Uterus (tissue), 4 donors: ENCODE data around the gene ZNF771. TPM values are rescaled to one million over a fixed set of nuclear protein-coding genes. Genes with fewer than 3 reads are reported as not detected.

Source experiments
- DNase-seq, 2 donors: peaks; one replicate each; pipeline ENCODE4 v3.0.0-alpha.2; 2019 to 2020
- H3K27ac ChIP-seq, 2 donors: fragments of 200-600 bp; sonication (generic); 1 replicate in 1 of 2; 2 replicates in 1 of 2; pipeline ENCODE4 v1.5.1; 2016 to 2018
- H3K27me3 ChIP-seq, 2 donors: fragments of 200-600 bp; sonication (generic); one replicate each; pipeline ENCODE4 v1.5.1; 2018 to 2019; ENCODE audit warnings: control low read depth in 1 of 2
- H3K36me3 ChIP-seq, 2 donors: fragments of 200-600 bp; sonication (generic); one replicate each; pipeline ENCODE4 v1.5.1; 2019; ENCODE audit warnings: control low read depth in 1 of 2
- H3K4me1 ChIP-seq, 2 donors: fragments of 200-600 bp; sonication (generic); one replicate each; pipeline ENCODE4 v1.5.1; 2018 to 2019; ENCODE audit warnings: control low read depth in 1 of 2
- H3K4me3 ChIP-seq, 2 donors: fragments of 200-600 bp; sonication (generic); 1 replicate in 1 of 2; 2 replicates in 1 of 2; pipeline ENCODE4 v1.5.1; 2018 to 2019; ENCODE audit warnings: mild to moderate bottlenecking in 1 of 2
- H3K9me3 ChIP-seq, 2 donors: fragments of 200-600 bp; sonication (generic); one replicate each; pipeline ENCODE4 v1.5.1; 2019; ENCODE audit warnings: control low read depth in 1 of 2
- CTCF ChIP-seq, 4 experiments: fragments of 200-600 bp in 2 of 4; fragments of 450-650 bp in 2 of 4; sonication (generic) in 2 of 4; IDR thresholded peaks; one replicate each; pipeline ENCODE4 v1.5.1; 2016 to 2019; ENCODE audit warnings: antibody characterized with exemption in 4 of 4, mild to moderate bottlenecking in 2 of 4, moderate library complexity in 1 of 4
- POLR2A ChIP-seq, 2 donors: fragments of 450-650 bp; IDR thresholded peaks; one replicate each; pipeline ENCODE4 v1.6.1; 2016; ENCODE audit warnings: antibody characterized with exemption in 2 of 2, mild to moderate bottlenecking in 1 of 2, moderate library complexity in 1 of 2
- intact Hi-C: fragments of 100-400 bp; cut with DNase I; formaldehyde crosslinking; loops from one replicate; pipeline ENCODE4 v1.15.1; 2023; ENCODE audit warnings: low total_unique reads
- total RNA-seq, 4 donors: library from RNA; depleted of rRNA in 3 of 4; stranded (reverse); fragments of >200 nt in 3 of 4; gene quantifications; one replicate each; pipeline versions ENCODE4 v1.1.0 to v1.2.4, GENCODE V29; 2014 to 2023
- donor health status: DM: yes; HTN: yes; CAD: no.

Gene ZNF771
- total RNA-seq, 4 donors from 2014 or later: 12.2 to 75.3 (median 25.6) TPM

DNA sequence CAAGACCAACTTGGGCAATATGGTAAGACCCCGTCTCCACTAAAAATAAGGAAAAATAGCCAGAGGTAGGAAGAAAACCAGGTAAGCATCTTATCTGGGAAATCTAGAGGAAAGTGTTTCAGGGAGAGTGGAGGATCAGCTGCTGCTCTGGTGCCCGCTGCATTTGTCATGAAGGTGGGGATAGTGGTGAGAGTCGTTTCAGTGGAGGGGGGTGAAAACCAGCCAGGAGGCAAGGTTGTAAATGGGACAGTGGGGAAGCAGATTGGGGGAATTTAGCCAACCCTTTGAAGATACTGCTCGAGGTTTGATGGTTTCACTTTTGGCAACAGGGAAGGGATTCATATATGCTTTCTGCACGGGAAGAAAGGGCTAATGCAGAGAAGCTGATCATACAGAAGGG lies 13.6 kb downstream of the ZNF771 start:
- Histone ChIP-seq H3K36me3 (no peaks in the 10 kb centered on the region), H3K27me3 (no peaks in the 10 kb centered on the region), H3K4me3 (no peak overlapping the region), H3K27ac (no peak overlapping the region), H3K4me1 (no peaks in the 10 kb centered on the region), H3K9me3 (no peaks in the 10 kb centered on the region)
- intact Hi-C loops: no loop called here
- no peak for TF ChIP-seq POLR2A (IDR thresholded peaks at IDR 0.05)
- TF ChIP-seq CTCF (IDR thresholded peaks at IDR 0.05): no peak
- no peak for DNase-seq

DNA sequence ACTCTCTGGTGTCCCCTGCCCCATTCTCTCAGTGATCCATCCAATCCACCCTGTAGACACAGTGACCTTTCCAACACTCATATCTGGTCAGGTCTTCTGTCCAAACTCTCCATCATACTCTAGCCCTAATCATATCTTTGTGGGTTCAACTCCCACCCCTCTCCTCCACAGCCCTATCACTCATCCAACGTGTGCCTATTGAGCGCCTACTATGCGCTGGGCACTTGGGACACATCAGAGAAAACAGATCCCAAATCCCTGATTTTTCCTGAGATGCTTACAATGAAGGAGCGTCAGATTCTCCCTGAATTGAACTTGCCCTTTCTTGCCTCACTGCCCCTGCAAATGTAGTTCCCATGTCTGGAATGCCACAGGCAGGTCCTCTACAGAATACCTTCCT lies 20.6 kb downstream of the ZNF771 start:
- H3K27me3 ChIP-seq: no peaks in the 10 kb centered on the region
- H3K9me3 ChIP-seq: no peaks in the 10 kb centered on the region
- no peak overlapping the region for H3K27ac ChIP-seq
- intact Hi-C loops: no loop called here
- TF ChIP-seq POLR2A (IDR thresholded peaks at IDR 0.05) (no peak), CTCF (IDR thresholded peaks at IDR 0.05) (no peak)
- no peak for DNase-seq
- H3K36me3 ChIP-seq: no peaks in the 10 kb centered on the region
- H3K4me3 ChIP-seq: no peak overlapping the region
- H3K4me1 ChIP-seq: peaks cover 0 to 5% of the 10 kb centered on the region in 2 donors

- Histone ChIP-seq H3K27me3 (no peaks in the 10 kb centered on the region), H3K36me3 (no peaks in the 10 kb centered on the region), H3K4me3 (peak overlapping the region; percentile 48 to 87), H3K4me1 (peaks cover 0 to 5% of the 10 kb centered on the region in 2 donors), H3K27ac (peak overlapping the region; percentile 67 to 77), H3K9me3 (no peaks in the 10 kb centered on the region)
- no peak for TF ChIP-seq CTCF (IDR thresholded peaks at IDR 0.05)
- TF ChIP-seq POLR2A (IDR thresholded peaks at IDR 0.05): no peak
- intact Hi-C loops: no loop called here
- no peak for DNase-seq
Measured at GRCh38 chr16:30429418-30429677, 21.9 kb downstream of the ZNF771 start.

DNA sequence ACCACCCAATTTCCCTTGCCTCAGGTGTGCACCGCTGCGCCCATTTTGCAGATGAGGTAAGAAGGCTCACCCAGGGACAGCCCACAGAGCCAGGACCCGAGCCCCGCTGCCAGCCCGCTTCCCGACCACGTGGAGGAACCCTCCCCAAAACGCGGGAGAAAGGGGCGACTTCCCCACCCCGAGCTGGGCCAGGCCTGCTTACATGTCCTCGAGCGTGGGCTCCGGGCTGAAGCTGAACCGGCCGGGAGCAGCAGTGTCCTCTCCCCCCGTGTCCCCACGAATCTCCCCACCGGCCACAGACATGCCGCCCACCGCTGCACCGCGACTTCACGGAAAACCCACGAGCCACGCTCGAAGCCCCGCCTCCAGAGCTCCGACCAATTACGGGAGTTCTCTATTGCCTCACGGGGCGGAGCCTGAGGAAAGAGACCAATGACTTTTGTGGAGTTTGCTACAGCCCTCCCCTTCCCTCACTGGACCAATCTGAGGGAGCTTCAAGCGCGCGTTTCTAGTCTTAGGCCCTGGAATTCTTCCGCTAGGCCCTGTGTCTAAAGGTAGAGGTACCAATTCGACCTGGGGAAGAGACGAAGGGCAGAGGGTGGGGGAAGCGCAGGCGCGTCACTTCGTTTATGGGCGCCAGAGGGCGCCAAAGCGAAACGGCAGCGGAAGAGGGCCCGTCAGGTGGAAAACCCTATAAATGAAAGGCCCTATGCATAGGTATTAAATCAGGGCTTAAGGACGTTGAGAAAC lies 22.4 kb downstream of the ZNF771 start, which contains the start of gene DCTPP1:
Gene DCTPP1, minus strand, starts transcription at position 353 of the 750 bp plus-strand sequence. Its CDS starts 50 bp downstream, at position 303.
- peaks cover 0 to 5% of the 10 kb centered on the region in 2 donors for H3K4me1 ChIP-seq
- no peaks in the 10 kb centered on the region for H3K36me3 ChIP-seq
- TF ChIP-seq CTCF (IDR thresholded peaks at IDR 0.05) (peak; percentile 62 to 89 (median 82)), POLR2A (IDR thresholded peaks at IDR 0.05) (no peak)
- intact Hi-C loops: no loop called here
- peak; percentile 94 to 97 for DNase-seq
- peak within 1 kb of the TSS; percentile 67 to 77 for H3K27ac ChIP-seq
- H3K9me3 ChIP-seq: no peaks in the 10 kb centered on the region
- peak within 1 kb of the TSS; percentile 48 to 87 for H3K4me3 ChIP-seq
- no peaks in the 10 kb centered on the region for H3K27me3 ChIP-seq

DNA sequence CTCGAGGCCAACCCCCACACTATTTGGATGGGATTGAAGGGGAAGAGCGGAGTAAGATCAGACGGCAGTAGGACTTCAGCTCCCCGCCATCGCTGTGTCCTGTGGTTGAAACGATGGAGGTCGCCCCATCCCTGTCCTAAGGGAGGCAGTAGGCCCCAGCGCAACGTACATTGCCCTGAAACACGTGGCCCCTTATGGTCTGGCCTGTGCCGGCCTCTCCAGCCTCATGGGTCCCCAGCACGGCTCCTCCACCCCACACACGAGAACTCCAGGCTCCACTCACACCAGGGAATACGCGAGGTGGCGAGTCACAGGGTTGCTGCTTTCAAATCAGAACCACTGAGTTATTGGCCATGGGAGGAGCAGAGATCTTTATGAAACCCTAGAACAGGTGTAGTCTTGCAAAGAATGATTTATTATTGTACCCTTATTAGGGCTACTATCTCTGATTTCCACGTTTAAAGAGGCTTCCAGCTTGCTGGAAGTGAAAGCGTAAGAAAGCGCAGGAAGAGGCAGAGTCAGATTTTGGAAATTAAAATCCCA lies 23.1 kb downstream of the ZNF771 start:
- TF ChIP-seq POLR2A (IDR thresholded peaks at IDR 0.05) (no peak), CTCF (IDR thresholded peaks at IDR 0.05) (no peak)
- H3K4me1 ChIP-seq: peaks cover 0 to 5% of the 10 kb centered on the region in 2 donors
- H3K27ac ChIP-seq: peak overlapping the region; percentile 67 to 77
- no peaks in the 10 kb centered on the region for H3K27me3 ChIP-seq
- intact Hi-C loops: no loop called here
- H3K9me3 ChIP-seq: no peaks in the 10 kb centered on the region
- no peaks in the 10 kb centered on the region for H3K36me3 ChIP-seq
- DNase-seq: peak in 1 of 2 donors; percentile 33
- peak overlapping the region; percentile 7 to 87 for H3K4me3 ChIP-seq
